AG10803 (cell line): ENCODE data around the gene RYR2.

Experiments used
- DNase-seq: peaks from one replicate; pipeline ENCODE4 v3.0.0; 2010; ENCODE audit warnings: low read depth
- H3K4me3 ChIP-seq: 2 replicates; pipeline ENCODE4 v1.5.1; 2011; ENCODE audit warnings: mild to moderate bottlenecking, low read length, control low read depth
- CTCF ChIP-seq: conservative IDR thresholded peaks from 2 replicates; pipeline ENCODE4 v1.5.1; 2011; ENCODE audit warnings: mild to moderate bottlenecking, low read length, control low read depth, inconsistent platforms

Gene RYR2

DNA sequence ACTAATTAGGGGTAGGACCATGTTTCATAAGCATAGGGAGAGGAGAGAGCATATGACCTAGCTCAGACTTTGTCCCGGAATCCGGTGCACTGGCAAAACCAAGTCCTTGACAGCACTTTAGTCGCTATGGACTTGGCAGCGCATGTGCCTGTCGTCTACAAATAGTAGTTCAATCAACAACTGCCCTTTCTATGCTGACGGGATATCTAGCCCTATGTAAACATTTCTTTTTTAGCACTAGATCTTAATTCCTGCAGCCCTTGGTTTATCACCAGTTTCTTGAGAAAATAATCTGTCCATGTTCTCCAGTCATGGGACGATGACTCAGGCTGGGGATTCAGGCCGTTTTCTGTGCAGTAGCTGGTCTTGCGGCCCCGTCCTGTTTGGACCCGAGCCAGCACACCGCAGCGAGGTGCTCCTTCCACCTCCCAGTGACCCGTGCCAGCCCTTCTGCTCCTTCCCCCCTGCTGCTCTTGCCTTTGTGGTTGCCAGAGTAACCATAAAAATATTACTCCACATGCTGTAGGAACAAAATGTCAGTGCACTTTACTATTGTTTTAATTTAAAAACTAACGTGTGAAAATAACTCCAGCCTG, 29.1 kb upstream of the RYR2 start:
- no peak for DNase-seq
- no peak for TF ChIP-seq CTCF
- no peak overlapping the region for H3K4me3 ChIP-seq

DNA sequence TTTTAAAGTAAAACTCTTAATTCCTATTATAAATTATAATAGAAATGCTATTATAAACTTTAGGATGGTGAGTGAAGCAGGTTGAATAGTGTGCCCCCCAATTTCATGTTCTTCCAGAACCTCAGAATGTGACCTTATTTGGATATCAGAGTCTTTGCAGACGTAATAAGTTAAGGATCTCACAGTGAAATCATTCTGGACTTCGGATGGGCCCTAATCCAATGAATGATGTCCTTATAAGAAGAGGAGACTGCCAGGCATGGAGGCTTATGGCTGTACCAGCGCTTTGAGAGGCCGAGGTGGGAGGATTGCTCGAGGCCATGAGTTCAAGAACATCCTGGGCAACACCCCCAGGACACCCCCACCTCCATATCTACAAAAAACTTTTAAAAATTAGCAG, 28.4 kb upstream of the RYR2 start:
- no peak overlapping the region for H3K4me3 ChIP-seq
- no peak for TF ChIP-seq CTCF

GRCh38 chr1:237016626-237017025, 25.4 kb upstream of the RYR2 start:
- no peak for TF ChIP-seq CTCF
- H3K4me3 ChIP-seq, result no peak overlapping the region
- DNase-seq, result no peak

More for the DNA sequence above, 28.4 kb upstream of the RYR2 start:
- DNase-seq, result no peak

- H3K4me3 ChIP-seq, result no peak overlapping the region
- TF ChIP-seq CTCF, result no peak
- DNase-seq, result no peak
Observed at GRCh38 chr1:237018896-237019295, 23.1 kb upstream of the RYR2 start.

GRCh38 chr1:237025358-237026074, 16.5 kb upstream of the RYR2 start:
- no peak for TF ChIP-seq CTCF
- DNase-seq, result no peak
- H3K4me3 ChIP-seq, result no peak overlapping the region

DNA sequence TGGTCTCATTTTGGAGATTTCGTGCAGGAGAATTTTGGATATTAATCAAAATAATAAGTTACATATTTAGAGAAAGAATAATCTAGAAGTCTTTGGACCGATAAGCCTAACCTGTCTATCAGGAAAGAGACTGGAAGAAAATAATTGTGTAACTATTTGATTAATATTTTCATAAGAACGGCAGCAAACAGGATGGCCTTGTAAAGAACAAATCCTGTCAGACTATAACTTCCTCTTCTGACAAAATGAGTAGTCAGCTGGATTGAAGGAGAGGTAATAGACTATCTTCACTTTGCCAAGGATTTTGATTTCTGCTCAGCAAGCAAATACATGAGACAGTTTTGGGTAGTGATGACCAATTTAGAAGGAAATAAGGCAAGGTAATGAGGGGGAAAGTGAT, 12.7 kb upstream of the RYR2 start:
- no peak for DNase-seq
- no peak overlapping the region for H3K4me3 ChIP-seq
- no peak for TF ChIP-seq CTCF

DNA sequence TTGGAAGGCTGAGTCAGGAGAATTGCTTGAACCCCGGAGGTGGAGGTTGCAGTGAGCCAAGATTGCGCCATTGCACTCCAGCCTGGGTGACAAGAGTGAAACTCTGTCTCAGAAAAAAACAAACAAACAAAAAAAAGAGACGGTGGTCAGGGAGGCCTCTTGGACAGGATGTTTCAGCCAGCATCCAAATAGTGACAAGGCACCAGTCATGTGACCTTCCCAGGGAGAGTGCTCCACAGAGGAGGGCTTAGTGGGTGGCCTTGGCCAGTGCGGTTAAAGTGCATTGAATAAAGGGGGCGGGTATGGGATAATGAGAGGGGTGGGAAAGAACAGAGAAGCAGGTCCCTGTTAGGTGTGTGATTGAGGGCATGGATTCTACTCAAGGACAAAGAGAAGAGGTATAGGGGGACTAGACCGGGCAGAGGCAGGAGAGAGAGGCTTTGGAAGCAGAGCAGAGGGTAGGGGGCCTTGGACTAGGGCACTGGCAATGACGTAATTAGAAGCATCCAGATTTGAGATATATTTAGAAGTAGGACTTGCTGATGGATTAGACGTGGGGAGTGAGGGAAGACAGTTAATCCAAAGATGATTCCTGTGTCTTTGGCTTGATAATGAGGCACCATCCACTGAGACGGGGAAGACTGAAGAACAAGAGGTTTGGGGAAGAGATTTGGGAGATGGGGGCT, 12.0 kb upstream of the RYR2 start:
- no peak for TF ChIP-seq CTCF
- DNase-seq, result no peak
- no peak overlapping the region for H3K4me3 ChIP-seq
